ENCODE measurements around the gene OPRL1. TPM values are rescaled to one million over a fixed set of nuclear protein-coding genes. Genes with fewer than 3 reads are reported as not detected.
"Not testable (repeated sequence)": the region's sequence is repeated elsewhere in the genome, so short reads cannot be mapped to it uniquely, and the experiment has no call there.

The OPRL1 gene
- total RNA-seq, 1 experiment from 2014 or later, result 0.33 TPM

DNA sequence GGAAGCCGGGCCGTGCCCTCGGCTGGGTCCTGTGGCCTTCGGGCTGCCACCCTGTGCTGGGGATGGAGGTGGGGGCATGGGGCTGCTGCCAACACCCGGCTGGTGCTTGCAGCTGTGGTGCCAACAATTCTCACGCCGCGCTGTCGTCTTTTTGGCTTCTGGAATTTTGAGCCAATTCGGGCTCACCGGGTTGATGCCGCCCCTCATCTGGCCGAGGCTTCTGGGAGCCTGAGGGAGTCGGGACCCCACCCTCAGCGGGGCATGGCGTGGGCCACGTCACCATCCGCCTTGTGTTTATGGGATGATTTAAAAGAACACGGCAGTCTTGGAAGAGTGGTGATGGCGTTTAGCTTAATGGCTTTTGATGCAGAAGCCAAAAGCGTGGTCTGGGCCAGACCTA is 36.1 kb downstream of the OPRL1 start:
- no peak overlapping the region for H3K4me3 Mint-ChIP-seq (ENCODE audit: low read depth, unreplicated experiment)
- intact Hi-C loops (cut with micrococcal nuclease; ENCODE audit: unreplicated experiment), result no loop called here
- BruUV-seq (replicated peaks), result no TSS peak
- no peak for TF ChIP-seq CTCF (IDR thresholded peaks at IDR 0.05; ENCODE audit: unreplicated experiment)
- no peak overlapping the region for H3K27ac Mint-ChIP-seq (ENCODE audit: unreplicated experiment)
- CTCF ChIA-PET, result interaction anchor here (1.6 to 2.1 kb wide), 2 partner anchors 32 to 77 kb away, joined by 7 to 8 read pairs; partner anchors contain the start of gene LKAAEAR1
- peaks cover 8% of the 10 kb centered on the region for H3K4me1 Mint-ChIP-seq (ENCODE audit: low read depth, unreplicated experiment)
- H3K9me3 Mint-ChIP-seq (ENCODE audit: low read depth, unreplicated experiment), result no peaks in the 10 kb centered on the region
- DNase-seq, result no peak
- peaks cover 62% of the 10 kb centered on the region for H3K27me3 Mint-ChIP-seq (ENCODE audit: unreplicated experiment)
- H3K36me3 Mint-ChIP-seq (ENCODE audit: insufficient read depth, unreplicated experiment), result no peaks in the 10 kb centered on the region

DNA sequence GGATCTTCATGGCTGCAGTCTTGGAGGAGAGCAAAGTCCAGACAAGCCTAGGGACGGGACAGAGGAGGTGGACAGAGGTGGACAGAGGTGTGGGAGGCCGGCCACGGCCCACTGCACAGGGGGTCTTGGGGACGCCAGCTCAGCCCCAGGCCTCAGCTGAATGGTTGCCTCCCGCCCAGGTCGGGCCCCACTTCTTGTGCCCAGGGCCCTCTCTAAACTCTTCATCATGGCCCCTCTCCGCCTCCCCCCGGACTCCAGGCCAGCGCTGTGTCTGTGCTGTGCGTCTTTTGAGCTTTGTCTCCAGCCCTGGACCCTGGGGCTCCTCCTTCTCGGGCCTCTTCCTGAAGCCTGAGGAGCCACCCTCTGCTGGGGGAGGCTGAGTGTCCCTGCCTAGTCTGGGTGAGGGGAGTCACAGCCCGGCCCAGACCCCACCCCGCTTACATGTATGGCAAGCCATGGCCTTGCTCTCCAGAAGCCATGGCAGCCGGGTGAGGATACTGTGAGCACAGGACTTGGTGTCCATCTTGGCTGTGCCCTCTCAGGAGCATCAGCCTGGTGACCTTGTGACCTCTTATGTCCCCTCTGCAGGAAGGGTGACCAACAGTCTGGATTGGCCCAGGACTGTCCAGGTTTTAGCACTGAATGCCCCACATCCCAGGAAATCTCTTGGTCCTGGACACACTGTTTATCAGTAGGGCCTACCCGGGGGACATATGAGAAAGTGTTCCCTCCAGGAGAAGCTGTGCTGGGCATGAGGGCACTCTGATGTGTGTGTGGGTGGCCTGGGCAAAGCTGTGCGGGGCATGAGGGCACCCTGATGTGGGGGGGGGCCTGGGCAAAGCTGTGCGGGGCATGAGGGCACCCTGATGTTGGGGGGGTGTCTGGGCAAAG is 36.9 kb downstream of the OPRL1 start:
- TF ChIP-seq CTCF (IDR thresholded peaks at IDR 0.05; ENCODE audit: unreplicated experiment), result no peak
- Mint-ChIP-seq H3K27me3 (ENCODE audit: unreplicated experiment) (peaks cover 66% of the 10 kb centered on the region), H3K36me3 (ENCODE audit: insufficient read depth, unreplicated experiment) (no peaks in the 10 kb centered on the region), H3K4me1 (ENCODE audit: low read depth, unreplicated experiment) (peaks cover 8% of the 10 kb centered on the region), H3K4me3 (ENCODE audit: low read depth, unreplicated experiment) (no peak overlapping the region), H3K9me3 (ENCODE audit: low read depth, unreplicated experiment) (no peaks in the 10 kb centered on the region), H3K27ac (ENCODE audit: unreplicated experiment) (no peak overlapping the region)
- BruUV-seq (replicated peaks), result no TSS peak
- DNase-seq, result peak; percentile 2
- intact Hi-C loops (cut with micrococcal nuclease; ENCODE audit: unreplicated experiment), result no loop called here
- CTCF ChIA-PET, result interaction anchor here (0.8 to 2.1 kb wide), 2 partner anchors 39 to 78 kb away, joined by 3 to 8 read pairs; no protein-coding TSS in a partner anchor

DNA sequence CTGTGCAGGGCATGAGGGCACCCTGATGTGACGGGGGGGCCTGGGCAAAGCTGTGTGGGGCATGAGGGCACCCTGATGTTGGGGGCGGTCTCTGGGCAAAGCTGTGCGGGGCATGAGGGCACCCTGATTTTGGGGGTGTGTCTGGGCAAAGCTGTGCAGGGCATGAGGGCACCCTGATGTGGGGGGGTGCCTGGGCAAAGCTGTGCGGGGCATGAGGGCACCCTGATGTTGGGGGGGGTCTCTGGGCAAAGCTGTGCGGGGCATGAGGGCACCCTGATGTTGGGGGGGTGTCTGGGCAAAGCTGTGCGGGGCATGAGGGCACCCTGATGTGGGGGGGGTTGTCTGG is 37.5 kb downstream of the OPRL1 start:
- H3K4me3 Mint-ChIP-seq (ENCODE audit: low read depth, unreplicated experiment); H3K27ac Mint-ChIP-seq (ENCODE audit: unreplicated experiment); H3K4me1 Mint-ChIP-seq (ENCODE audit: low read depth, unreplicated experiment); H3K36me3 Mint-ChIP-seq (ENCODE audit: insufficient read depth, unreplicated experiment); intact Hi-C loops (cut with micrococcal nuclease; ENCODE audit: unreplicated experiment); DNase-seq; BruUV-seq (replicated peaks); H3K9me3 Mint-ChIP-seq (ENCODE audit: low read depth, unreplicated experiment): not testable (repeated sequence)
- CTCF ChIA-PET, result interaction anchor here (0.6 to 0.8 kb wide), 2 partner anchors 39 to 139 kb away, joined by 3 read pairs; no protein-coding TSS in a partner anchor
- peaks cover 66% of the 10 kb centered on the region for H3K27me3 Mint-ChIP-seq (ENCODE audit: unreplicated experiment)

- no TSS peak for BruUV-seq (replicated peaks)
- intact Hi-C loops (cut with micrococcal nuclease; ENCODE audit: unreplicated experiment), result no loop called here
- H3K4me3 Mint-ChIP-seq (ENCODE audit: low read depth, unreplicated experiment), result no peak overlapping the region
- DNase-seq, result no peak
- H3K27me3 Mint-ChIP-seq (ENCODE audit: unreplicated experiment), result peaks cover 66% of the 10 kb centered on the region
- CTCF ChIA-PET, result interaction anchor here (1.7 to 3.2 kb wide), 3 partner anchors 36 to 581 kb away, joined by 6 to 33 read pairs (median 11); no protein-coding TSS in a partner anchor
- H3K36me3 Mint-ChIP-seq (ENCODE audit: insufficient read depth, unreplicated experiment), result no peaks in the 10 kb centered on the region
- no peak for TF ChIP-seq CTCF (IDR thresholded peaks at IDR 0.05; ENCODE audit: unreplicated experiment)
- no peak overlapping the region for H3K27ac Mint-ChIP-seq (ENCODE audit: unreplicated experiment)
- H3K4me1 Mint-ChIP-seq (ENCODE audit: low read depth, unreplicated experiment), result peaks cover 8% of the 10 kb centered on the region
- H3K9me3 Mint-ChIP-seq (ENCODE audit: low read depth, unreplicated experiment), result no peaks in the 10 kb centered on the region
Measured at GRCh38 chr20:64119301-64119680, 39.4 kb downstream of the OPRL1 start.
